Stimulated activated CD8-positive, alpha-beta memory T cell treated with anti-CD3 and anti-CD28 coated beads, Interleukin-2, amount 100 ng/mL, for 1 hour (primary cell): ENCODE data around the gene LRPPRC.

Source experiments
- DNase-seq, 2 donors: peaks; one replicate each; pipeline ENCODE4 v3.0.0-alpha.2; 2020; ENCODE audit warnings: low read depth in 2 of 2

Gene LRPPRC

GRCh38 chr2:43980902-43981301, 14.9 kb downstream of the LRPPRC start:
- no peak for DNase-seq

GRCh38 chr2:43977677-43978375, 18.0 kb downstream of the LRPPRC start:
- DNase-seq = no peak

DNA sequence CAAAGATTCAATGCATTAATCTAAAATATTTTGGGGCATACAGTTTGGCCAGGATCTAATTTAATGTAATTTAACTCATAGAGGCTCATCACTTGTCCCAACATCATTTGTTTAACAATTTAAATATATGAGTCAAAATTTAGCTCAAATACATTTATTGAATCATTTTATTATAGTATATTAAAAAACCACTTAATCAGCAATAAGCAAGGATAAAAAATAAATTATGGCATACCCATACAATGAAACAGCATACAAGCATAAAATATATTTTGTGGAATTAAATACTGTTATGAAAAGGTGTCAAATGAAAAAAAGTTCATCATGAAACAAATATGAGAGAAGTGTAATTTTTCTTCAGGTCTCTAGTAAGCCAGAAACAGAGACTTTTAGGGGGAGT, 34.9 kb downstream of the LRPPRC start:
- no peak for DNase-seq

DNA sequence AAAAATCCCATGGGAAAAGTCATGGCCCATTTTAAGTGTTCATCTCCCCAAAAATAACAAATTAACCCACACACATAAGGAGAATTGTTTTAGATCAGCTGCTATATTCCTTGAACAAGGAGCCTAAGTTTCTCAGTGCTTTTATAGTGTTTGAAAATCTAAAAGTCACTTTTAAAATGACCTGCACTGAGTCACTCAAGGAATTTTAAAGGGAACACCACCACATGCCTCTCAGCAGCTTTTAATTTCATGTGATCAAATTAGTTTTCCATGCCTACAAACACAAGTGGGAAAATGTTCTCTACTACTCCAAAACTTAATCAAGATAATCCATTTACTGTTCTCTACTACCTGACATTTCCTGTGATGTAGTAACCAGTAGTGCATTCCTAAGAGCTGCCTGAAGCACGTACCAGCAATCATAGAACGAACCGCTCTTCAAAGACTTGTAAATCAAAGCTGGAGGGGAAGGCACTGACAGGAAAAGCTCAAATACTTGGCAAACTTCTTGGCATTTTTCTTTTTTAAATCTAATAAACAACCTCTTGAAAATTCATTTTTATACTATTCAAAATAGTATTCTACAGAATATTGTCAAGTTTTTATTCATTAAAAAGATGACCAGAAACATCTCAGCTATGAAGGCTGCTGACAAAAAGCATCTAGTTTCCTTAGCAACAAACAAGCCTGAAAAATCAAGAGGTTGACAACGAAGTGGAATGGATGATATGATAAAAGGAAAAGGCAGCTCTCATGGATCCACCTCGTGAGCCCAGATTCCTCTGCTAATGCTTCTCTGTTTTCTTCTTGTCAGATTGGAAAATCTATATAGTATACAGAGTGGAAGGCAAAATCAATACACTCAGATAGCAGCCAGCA, 37.2 kb downstream of the LRPPRC start:
- DNase-seq = no peak

DNA sequence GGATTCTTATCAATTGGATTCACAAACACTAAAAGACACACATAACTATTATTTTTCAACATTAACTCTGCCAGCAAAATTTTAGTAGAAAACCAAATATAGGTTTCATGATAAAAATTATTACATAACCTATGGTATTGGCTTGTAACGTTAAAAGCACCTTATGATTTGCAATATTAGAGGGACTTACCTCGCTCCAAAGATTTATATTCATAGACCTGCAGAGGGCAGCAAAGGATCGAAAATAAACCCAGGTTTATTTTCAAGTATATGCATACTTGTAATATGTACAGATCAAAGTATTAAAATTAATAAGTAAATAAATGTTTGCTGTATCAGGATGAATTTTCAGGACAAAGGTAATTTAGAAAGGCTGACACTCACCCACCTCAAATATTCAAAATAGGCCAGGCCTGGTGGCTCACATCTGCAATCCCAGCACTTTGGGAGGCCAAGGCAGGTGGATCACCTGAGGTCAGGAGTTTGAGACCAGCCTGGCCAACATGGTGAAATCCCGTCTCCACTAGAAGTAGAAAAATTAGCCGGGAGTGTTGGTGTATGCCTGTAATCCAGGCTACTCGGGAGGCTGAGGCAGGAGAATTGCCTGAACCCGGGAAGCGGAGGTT, 45.3 kb downstream of the LRPPRC start:
- no peak for DNase-seq

GRCh38 chr2:43948370-43948769, 47.4 kb downstream of the LRPPRC start:
- no peak for DNase-seq

DNA sequence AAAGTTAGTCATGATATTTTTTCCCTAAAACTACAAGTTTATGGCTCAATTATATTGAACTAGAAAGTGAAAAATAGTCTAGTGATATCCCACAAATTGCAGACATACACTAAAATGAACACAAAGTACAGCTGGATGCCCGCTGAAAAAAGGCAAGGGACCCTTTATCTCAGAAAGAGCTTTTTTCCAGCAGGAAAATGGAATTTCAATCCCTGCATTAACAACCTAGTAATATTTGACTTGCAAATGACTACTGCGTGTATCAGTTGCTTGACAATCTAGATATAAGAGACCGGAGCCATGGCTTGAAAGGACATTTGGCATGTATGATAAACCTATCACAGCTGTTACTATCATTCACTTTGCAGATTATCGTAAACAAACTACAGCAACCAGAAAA, 49.1 kb downstream of the LRPPRC start:
- no peak for DNase-seq

- no peak for DNase-seq
These were observed 50.4 kb downstream of the LRPPRC start for GRCh38 chr2:43945439-43945838.

DNA sequence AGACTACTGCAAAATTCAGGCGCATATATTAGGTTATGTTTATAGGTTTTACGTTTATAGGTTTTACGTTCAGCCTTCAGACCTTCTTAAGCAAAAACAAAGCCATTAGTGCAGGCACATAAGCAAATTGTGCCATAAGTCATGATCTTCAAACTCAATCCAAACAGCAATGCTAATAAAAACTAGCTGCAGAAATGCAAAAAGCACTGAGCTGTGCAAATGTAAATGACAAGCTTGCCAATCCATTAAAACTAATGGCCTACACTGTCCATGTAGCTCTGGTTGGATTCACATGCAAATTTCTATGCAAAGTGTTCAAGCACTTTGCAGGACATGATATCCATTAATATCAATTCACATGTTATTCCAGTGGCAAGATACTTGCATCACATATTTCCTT, 50.9 kb downstream of the LRPPRC start:
- DNase-seq = no peak

DNA sequence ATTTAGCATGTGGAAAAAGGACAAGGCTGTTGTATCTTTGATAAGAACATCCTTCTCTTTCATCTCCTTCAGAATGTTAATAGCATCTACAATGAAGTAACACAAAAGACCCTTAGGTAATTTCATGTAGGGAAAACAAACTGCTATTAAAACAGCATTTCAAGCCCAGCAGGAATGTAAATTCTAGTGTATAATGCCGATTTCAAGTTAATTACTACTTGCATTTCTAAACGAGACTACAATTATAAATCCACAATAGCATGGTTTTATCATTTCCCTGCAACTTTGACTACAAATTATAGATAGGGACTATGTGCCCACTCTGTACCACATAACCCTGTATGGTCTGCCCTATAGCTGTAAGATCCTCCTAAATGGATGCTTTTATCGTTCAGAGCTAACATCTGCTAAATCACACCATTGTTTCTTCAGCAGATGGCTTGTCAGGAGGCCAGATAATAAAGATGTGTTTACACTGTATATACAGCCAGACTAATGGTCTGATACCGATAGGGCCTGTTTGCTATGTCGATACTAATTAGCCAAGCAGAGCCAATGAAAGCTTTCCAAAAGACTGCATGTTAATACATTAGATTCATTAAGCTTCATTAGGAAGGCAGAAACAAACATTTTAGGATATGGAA, 51.9 kb downstream of the LRPPRC start:
- no peak for DNase-seq

DNA sequence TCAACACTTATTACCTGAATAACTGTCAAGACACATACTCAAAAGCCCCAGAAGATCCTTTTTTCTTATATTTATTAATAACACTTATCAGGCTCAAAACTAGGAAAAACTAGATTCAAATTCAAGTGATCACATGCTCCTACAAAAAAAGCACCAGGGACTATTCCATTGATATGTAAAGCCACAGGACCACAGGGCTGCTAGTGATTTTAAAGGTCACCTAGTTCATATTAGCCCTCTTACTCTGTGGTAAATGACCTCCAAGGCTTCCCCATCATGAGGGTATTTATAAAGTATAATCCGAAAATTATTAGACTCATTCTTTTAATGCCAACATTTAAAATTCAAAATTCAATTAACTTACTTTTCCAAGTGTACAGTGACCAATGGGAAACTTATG, 52.5 kb downstream of the LRPPRC start:
- DNase-seq = no peak

GRCh38 chr2:43942881-43943280, 52.9 kb downstream of the LRPPRC start:
- DNase-seq = no peak

GRCh38 chr2:43941966-43942365, 53.8 kb downstream of the LRPPRC start:
- DNase-seq = no peak

- DNase-seq = no peak
These were observed 54.4 kb downstream of the LRPPRC start for GRCh38 chr2:43941359-43941758.

GRCh38 chr2:43939695-43940256, 56.0 kb downstream of the LRPPRC start:
- no peak for DNase-seq

DNA sequence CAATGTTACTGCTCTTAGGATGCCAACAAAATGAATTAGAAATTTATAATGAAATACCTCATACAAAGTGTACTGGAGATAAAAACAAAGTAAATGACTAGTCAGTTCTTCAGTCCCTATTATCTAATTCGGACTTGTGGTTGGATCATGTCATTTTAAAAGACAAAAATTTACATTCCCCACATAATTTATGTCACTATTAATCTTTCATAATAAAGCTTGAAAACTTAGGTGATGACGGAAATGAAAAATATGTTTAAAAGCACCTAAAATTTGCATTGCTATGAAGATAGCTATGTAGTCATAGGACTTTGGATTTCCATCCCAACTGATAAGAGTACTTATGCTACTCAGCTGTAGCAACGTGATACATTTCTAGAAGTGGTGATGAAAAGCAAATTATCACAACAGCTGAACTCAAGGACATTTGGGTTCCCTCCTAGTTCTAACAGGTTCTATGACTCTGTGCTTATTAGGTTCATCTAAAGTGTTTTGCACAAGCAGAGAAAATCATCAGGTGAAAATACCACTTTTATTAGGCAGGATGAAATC, 58.4 kb downstream of the LRPPRC start:
- DNase-seq = no peak

- DNase-seq = no peak
These were observed 61.2 kb downstream of the LRPPRC start for GRCh38 chr2:43934567-43934966.

- DNase-seq = no peak
These were observed 64.5 kb downstream of the LRPPRC start for GRCh38 chr2:43931293-43931692.

GRCh38 chr2:43927442-43927841, 68.3 kb downstream of the LRPPRC start:
- no peak for DNase-seq

DNA sequence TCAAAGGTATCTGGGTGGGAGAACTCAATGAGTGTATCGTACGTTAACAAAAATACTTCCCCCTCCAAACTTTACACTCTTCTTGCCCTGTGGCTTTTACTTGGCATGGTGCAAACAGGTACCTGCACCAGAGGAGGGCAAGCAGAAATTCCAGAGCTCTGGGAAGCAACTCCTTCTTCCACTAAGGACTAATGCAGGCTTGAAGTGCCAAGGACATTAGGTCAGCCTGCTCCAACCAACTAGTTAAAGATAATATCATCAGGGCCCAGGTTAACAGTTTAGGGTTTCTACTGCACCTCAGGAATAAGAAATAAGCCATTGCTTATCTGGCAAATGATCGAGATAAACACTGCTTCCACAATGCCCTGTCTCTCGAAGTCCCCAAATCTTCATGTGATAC, 70.4 kb downstream of the LRPPRC start:
- DNase-seq = no peak

- DNase-seq = no peak
These were observed 71.3 kb downstream of the LRPPRC start for GRCh38 chr2:43924463-43924862.
